HepG2 (cell line): Measurements from ENCODE around the gene PTRH2. TPM values are rescaled to one million over a fixed set of nuclear protein-coding genes. Genes with fewer than 3 reads are reported as not detected.

Source experiments
- DR1 ChIP-seq: sonication (generic); formaldehyde crosslinking; IDR thresholded peaks from 2 replicates; pipeline ENCODE4 v1.8.0; 2021; ENCODE audit warnings: mild to moderate bottlenecking, missing genetic modification reagents, inconsistent platforms
- ISX ChIP-seq: sonication (generic); formaldehyde crosslinking; conservative IDR thresholded peaks from 2 replicates; pipeline ENCODE4 v1.5.0; 2020; ENCODE audit warnings: missing genetic modification reagents
- JARID2 ChIP-seq: sonication (generic); formaldehyde crosslinking; IDR thresholded peaks from 2 replicates; pipeline ENCODE4 v1.8.1; 2023; ENCODE audit warnings: missing genetic modification reagents, inconsistent platforms; ENCODE audit not compliant: insufficient replicate concordance
- MAFF ChIP-seq: IDR thresholded peaks from 2 replicates; pipeline ENCODE4 v1.6.1; 2011; ENCODE audit warnings: low read depth, low read length, improper control_type of control experiment
- NFE2L2 ChIP-seq: fragments of 150-350 bp; IDR thresholded peaks from 2 replicates; pipeline ENCODE4 v1.6.1; 2014; ENCODE audit warnings: low read length
- PCBP1 ChIP-seq: fragments of 200-400 bp; formaldehyde crosslinking; IDR thresholded peaks from 2 replicates; pipeline ENCODE4 v1.6.1; 2017; ENCODE audit warnings: mild to moderate bottlenecking, low read depth, low read length, borderline replicate concordance
- ZFP90 ChIP-seq: sonication (generic); formaldehyde crosslinking; IDR thresholded peaks from 2 replicates; pipeline ENCODE4 v1.8.0; 2022; ENCODE audit warnings: missing genetic modification reagents, mild to moderate bottlenecking, inconsistent platforms, borderline replicate concordance
- ZMYM2 ChIP-seq: sonication (generic); formaldehyde crosslinking; IDR thresholded peaks from 2 replicates; pipeline ENCODE4 v1.8.0; 2022; ENCODE audit warnings: mild to moderate bottlenecking, missing genetic modification reagents
- ZNF124 ChIP-seq: sonication (generic); formaldehyde crosslinking; IDR thresholded peaks from 2 replicates; pipeline ENCODE4 v1.4.0; 2020; ENCODE audit warnings: missing genetic modification reagents
- ZNF451 ChIP-seq: sonication (generic); formaldehyde crosslinking; IDR thresholded peaks from 2 replicates; pipeline ENCODE4 v1.5.0; 2020; ENCODE audit warnings: mild to moderate bottlenecking, missing genetic modification reagents
- ZNF460 ChIP-seq: sonication (generic); formaldehyde crosslinking; IDR thresholded peaks from 2 replicates; pipeline ENCODE4 v1.5.1; 2020; ENCODE audit warnings: missing genetic modification reagents, mild to moderate bottlenecking, borderline replicate concordance
- ZNF468 ChIP-seq: sonication (generic); formaldehyde crosslinking; IDR thresholded peaks from 2 replicates; pipeline ENCODE4 v1.8.0; 2022; ENCODE audit warnings: mild to moderate bottlenecking, moderate library complexity, missing genetic modification reagents
- polyA plus RNA-seq, 8 experiments: library from polyadenylated mRNA; depleted of rRNA in 3 of 8; stranded (reverse) in 7 of 8; unstranded in 1 of 8; fragments of >200 nt; fragmentation: Illumina TruSeq in 4 of 8; extraction: Trizol in 4 of 8; gene quantifications; 2 replicates each; pipeline versions ENCODE4 v1.2.1 to v1.2.3, GENCODE V29; 2011 to 2016; ENCODE audit warnings: low read depth in 4 of 8, missing spikeins in 1 of 8, mixed read lengths in 1 of 8; ENCODE audit not compliant: insufficient read depth in 1 of 8
- total RNA-seq, 5 experiments: library from RNA; depleted of rRNA; stranded (reverse); fragments of >200 nt; fragmentation: Illumina TruSeq; extraction: Trizol; gene quantifications; 2 replicates each; pipeline ENCODE4 v1.2.3, GENCODE V29; 2016; ENCODE audit warnings: low read depth in 1 of 5
- TF ChIP-seq, protein P1 (sequence below): sonication (generic); formaldehyde crosslinking; IDR thresholded peaks from 2 replicates; pipeline ENCODE4 v1.4.0; 2020; ENCODE audit warnings: missing genetic modification reagents
- TF ChIP-seq, protein P2 (sequence below), 2 experiments: sonication (generic) in 1 of 2; formaldehyde crosslinking in 1 of 2; IDR thresholded peaks; 2 replicates each; pipeline versions ENCODE4 v1.5.1 to v1.6.1; 2011 to 2020; ENCODE audit warnings: borderline replicate concordance in 1 of 2, low read depth in 1 of 2, low read length in 1 of 2, mild to moderate bottlenecking in 1 of 2, missing genetic modification reagents in 1 of 2, moderate library complexity in 1 of 2
- TF ChIP-seq, protein P3 (sequence below): sonication (generic); formaldehyde crosslinking; IDR thresholded peaks from 2 replicates; pipeline ENCODE4 v1.4.0; 2020; ENCODE audit warnings: mild to moderate bottlenecking, missing genetic modification reagents
- TF ChIP-seq, protein P4 (sequence below): sonication (generic); formaldehyde crosslinking; IDR thresholded peaks from 2 replicates; pipeline ENCODE4 v1.8.0; 2023; ENCODE audit warnings: mild to moderate bottlenecking, missing genetic modification reagents
- TF ChIP-seq, protein P5 (sequence below): sonication (generic); formaldehyde crosslinking; IDR thresholded peaks from 2 replicates; pipeline ENCODE4 v1.4.0; 2020; ENCODE audit warnings: missing genetic modification reagents

Gene PTRH2
- total and polyA plus RNA-seq, 2 of the 13 experiments (the other 11 are each of a cell fraction or from before 2014, with no cell fraction given): 67.7 to 83.3 TPM

DNA sequence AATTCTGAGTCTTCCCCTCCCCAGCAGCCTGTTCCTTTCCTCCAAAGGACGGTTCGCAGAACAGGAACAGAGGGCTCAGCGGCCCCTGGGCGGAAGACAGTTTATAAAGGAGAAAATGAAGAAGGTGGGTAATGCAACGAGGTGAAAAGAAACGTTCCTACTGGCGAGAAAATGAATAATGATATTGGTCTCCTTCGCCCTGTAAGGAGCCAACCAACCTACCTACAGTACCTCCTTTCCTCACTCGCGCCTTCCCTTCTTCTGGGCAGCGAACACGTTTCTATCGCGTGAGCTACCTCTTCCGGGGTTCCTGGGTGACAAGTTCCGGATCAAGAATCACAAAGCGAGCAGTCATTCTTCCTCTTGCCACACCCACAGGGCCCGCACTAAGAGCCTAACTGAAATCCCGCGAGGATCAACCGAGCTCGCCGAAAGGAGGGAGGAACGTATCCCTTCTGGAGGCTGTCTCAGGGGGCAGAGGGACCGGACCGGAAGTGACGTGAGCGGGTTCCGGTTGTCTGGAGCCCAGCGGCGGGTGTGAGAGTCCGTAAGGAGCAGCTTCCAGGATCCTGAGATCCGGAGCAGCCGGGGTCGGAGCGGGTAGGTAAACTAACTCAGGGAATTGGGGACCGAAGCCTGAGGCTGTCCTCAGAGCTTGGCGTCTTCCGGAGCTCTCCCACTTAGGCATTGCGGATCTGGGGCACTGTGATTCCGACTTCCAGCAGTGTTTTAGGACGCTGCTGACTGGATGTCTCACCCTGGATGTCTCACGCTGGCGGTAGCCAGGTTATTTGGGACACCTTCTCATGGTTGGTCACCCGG is at the start of gene PTRH2, which contains the start of gene VMP1 (continued):
- TF ChIP-seq, protein P1, sequence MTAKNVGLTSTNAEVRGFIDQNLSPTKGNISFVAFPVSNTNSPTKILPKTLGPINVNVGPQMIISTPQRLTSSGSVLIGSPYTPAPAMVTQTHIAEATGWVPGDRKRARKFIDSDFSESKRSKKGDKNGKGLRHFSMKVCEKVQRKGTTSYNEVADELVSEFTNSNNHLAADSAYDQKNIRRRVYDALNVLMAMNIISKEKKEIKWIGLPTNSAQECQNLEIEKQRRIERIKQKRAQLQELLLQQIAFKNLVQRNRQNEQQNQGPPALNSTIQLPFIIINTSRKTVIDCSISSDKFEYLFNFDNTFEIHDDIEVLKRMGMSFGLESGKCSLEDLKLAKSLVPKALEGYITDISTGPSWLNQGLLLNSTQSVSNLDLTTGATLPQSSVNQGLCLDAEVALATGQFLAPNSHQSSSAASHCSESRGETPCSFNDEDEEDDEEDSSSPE (CRISPR knock-in tag): peak; percentile 82
- TF ChIP-seq ISX (CRISPR knock-in tag) (no peak), ZNF460 (CRISPR knock-in tag) (no peak), ZNF124 (CRISPR knock-in tag) (no peak; the same call in 1 of the 2 replicates), NFE2L2 (no peak), JARID2 (CRISPR knock-in tag) (no peak), ZMYM2 (CRISPR knock-in tag) (no peak; the same call in 1 of the 2 replicates), ZNF451 (CRISPR knock-in tag) (peak; percentile 68; the same call in 1 of the 2 replicates), MAFF (no peak; the same call in 1 of the 2 replicates), ZNF468 (peak; percentile 26; the same call in 1 of the 2 replicates), ZFP90 (CRISPR knock-in tag) (peak; percentile 27; the same call in 1 of the 2 replicates), DR1 (CRISPR knock-in tag) (no peak; the same call in 1 of the 2 replicates), PCBP1 (no peak)
- TF ChIP-seq, protein P2, sequence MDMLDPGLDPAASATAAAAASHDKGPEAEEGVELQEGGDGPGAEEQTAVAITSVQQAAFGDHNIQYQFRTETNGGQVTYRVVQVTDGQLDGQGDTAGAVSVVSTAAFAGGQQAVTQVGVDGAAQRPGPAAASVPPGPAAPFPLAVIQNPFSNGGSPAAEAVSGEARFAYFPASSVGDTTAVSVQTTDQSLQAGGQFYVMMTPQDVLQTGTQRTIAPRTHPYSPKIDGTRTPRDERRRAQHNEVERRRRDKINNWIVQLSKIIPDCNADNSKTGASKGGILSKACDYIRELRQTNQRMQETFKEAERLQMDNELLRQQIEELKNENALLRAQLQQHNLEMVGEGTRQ (IDR thresholded peaks at IDR 0.05; ENCODE audit: low read depth, low read length): no peak
- TF ChIP-seq, protein P2 (CRISPR knock-in tag; IDR thresholded peaks at IDR 0.05; ENCODE audit: borderline replicate concordance): no peak; the same call in 1 of the 2 replicates
- TF ChIP-seq, protein P3, sequence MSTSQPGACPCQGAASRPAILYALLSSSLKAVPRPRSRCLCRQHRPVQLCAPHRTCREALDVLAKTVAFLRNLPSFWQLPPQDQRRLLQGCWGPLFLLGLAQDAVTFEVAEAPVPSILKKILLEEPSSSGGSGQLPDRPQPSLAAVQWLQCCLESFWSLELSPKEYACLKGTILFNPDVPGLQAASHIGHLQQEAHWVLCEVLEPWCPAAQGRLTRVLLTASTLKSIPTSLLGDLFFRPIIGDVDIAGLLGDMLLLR (CRISPR knock-in tag): peak; percentile 48; the same call in 1 of the 2 replicates
- TF ChIP-seq, protein P4, sequence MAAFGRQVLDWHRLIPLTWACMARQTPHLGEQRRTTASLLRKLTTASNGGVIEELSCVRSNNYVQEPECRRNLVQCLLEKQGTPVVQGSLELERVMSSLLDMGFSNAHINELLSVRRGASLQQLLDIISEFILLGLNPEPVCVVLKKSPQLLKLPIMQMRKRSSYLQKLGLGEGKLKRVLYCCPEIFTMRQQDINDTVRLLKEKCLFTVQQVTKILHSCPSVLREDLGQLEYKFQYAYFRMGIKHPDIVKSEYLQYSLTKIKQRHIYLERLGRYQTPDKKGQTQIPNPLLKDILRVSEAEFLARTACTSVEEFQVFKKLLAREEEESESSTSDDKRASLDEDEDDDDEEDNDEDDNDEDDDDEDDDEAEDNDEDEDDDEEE (CRISPR knock-in tag): peak; percentile 51; the same call in 1 of the 2 replicates
- TF ChIP-seq, protein P5, sequence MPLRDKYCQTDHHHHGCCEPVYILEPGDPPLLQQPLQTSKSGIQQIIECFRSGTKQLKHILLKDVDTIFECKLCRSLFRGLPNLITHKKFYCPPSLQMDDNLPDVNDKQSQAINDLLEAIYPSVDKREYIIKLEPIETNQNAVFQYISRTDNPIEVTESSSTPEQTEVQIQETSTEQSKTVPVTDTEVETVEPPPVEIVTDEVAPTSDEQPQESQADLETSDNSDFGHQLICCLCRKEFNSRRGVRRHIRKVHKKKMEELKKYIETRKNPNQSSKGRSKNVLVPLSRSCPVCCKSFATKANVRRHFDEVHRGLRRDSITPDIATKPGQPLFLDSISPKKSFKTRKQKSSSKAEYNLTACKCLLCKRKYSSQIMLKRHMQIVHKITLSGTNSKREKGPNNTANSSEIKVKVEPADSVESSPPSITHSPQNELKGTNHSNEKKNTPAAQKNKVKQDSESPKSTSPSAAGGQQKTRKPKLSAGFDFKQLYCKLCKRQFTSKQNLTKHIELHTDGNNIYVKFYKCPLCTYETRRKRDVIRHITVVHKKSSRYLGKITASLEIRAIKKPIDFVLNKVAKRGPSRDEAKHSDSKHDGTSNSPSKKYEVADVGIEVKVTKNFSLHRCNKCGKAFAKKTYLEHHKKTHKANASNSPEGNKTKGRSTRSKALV: 0 out of 2 replicates have a peak, but pooled peaks have one; percentile 4
